Tibial nerve (tissue), 4 donors: ENCODE measurements around the gene A3GALT2. TPM values are rescaled to one million over a fixed set of nuclear protein-coding genes. Genes with fewer than 3 reads are reported as not detected.

ENCODE experiments used
- DNase-seq, 2 donors: peaks; one replicate each; pipeline ENCODE4 v3.0.0-alpha.2; 2019; ENCODE audit warnings: low spot score in 2 of 2
- H3K27ac ChIP-seq, 4 donors: fragments of 200-600 bp; sonication (generic) in 3 of 4; one replicate each; pipeline ENCODE4 v1.5.1; 2017 to 2019; ENCODE audit warnings: mild to moderate bottlenecking in 1 of 4
- H3K27me3 ChIP-seq, 2 donors: fragments of 200-600 bp; sonication (generic) in 1 of 2; one replicate each; pipeline versions ENCODE4 v1.5.1 to v1.6.0; 2017 to 2019
- H3K36me3 ChIP-seq, 3 donors: fragments of 200-600 bp; sonication (generic); one replicate each; pipeline ENCODE4 v1.5.1; 2018 to 2019
- H3K4me1 ChIP-seq, 4 donors: fragments of 200-600 bp; sonication (generic) in 3 of 4; one replicate each; pipeline ENCODE4 v1.5.1; 2017 to 2019
- H3K4me3 ChIP-seq, 4 donors: fragments of 200-600 bp; sonication (generic) in 3 of 4; one replicate each; pipeline ENCODE4 v1.5.1; 2017 to 2019; ENCODE audit warnings: mild to moderate bottlenecking in 1 of 4, moderate library complexity in 1 of 4
- H3K9me3 ChIP-seq, 4 donors: fragments of 200-600 bp; sonication (generic) in 3 of 4; one replicate each; pipeline ENCODE4 v1.5.1; 2017 to 2019
- CTCF ChIP-seq, 5 experiments: fragments of 200-600 bp in 3 of 5; fragments of 450-650 bp in 2 of 5; sonication (generic) in 3 of 5; IDR thresholded peaks; one replicate each; pipeline ENCODE4 v1.5.1; 2016 to 2019; ENCODE audit warnings: antibody characterized with exemption in 5 of 5, mild to moderate bottlenecking in 3 of 5, moderate library complexity in 2 of 5
- EP300 ChIP-seq, 2 donors: sonication (generic); formaldehyde crosslinking; IDR thresholded peaks; one replicate each; pipeline ENCODE4 v1.6.1; 2017; ENCODE audit warnings: antibody characterized with exemption in 2 of 2, mild to moderate bottlenecking in 1 of 2
- POLR2A ChIP-seq, 2 donors: fragments of 450-650 bp; IDR thresholded peaks; one replicate each; pipeline ENCODE4 v1.6.1; 2017; ENCODE audit warnings: antibody characterized with exemption in 2 of 2, mild to moderate bottlenecking in 2 of 2, moderate library complexity in 2 of 2
- WGBS, 2 donors: methylation state at CpG; one replicate each; pipeline ENCODE4 v1.1.5; 2018; 5-methylcytosine and 5-hydroxymethylcytosine counted together
- total RNA-seq, 4 donors: library from RNA; depleted of rRNA; stranded (reverse); fragments of >200 nt; gene quantifications; one replicate each; pipeline ENCODE4 v1.1.0, GENCODE V29; 2016

The A3GALT2 gene
- total RNA-seq, 4 donors from 2014 or later = 0.42 to 0.66 TPM; not detected in 2

DNA sequence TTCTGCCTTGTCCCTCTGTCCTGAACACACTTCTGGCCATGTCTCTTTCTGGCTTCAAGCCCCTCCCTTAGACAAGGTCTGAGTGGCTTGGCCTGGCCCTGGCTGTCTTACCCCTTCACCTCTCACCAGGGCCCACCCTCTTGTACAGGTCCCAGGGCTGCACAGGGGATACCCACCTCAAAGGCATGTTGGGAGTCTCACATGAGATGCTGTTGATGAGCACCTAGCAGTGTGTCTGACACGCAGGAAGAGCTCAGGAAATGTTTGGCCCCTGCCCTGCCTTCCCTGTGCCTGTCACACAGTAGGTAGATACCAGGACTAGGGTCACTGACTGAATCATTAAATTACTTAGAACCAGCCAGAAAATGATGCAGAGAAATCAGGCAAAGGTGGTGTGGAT, 48.0 kb downstream of the A3GALT2 start:
- Histone ChIP-seq H3K27me3 (no peaks in the 10 kb centered on the region), H3K4me1 (peaks cover 0 to 58% (median 17%) of the 10 kb centered on the region in 4 donors), H3K36me3 (peaks cover 0 to 41% (median 9%) of the 10 kb centered on the region in 3 donors), H3K9me3 (no peaks in the 10 kb centered on the region), H3K4me3 (no peak overlapping the region), H3K27ac (no peak overlapping the region)
- no peak for DNase-seq
- 92 to 100% methylated on average over 1 of the region's 1 CpG for WGBS, 2 donors
- TF ChIP-seq EP300 (IDR thresholded peaks at IDR 0.05) = no peak
- TF ChIP-seq POLR2A (IDR thresholded peaks at IDR 0.05) = no peak
- no peak for TF ChIP-seq CTCF (IDR thresholded peaks at IDR 0.05)

DNA sequence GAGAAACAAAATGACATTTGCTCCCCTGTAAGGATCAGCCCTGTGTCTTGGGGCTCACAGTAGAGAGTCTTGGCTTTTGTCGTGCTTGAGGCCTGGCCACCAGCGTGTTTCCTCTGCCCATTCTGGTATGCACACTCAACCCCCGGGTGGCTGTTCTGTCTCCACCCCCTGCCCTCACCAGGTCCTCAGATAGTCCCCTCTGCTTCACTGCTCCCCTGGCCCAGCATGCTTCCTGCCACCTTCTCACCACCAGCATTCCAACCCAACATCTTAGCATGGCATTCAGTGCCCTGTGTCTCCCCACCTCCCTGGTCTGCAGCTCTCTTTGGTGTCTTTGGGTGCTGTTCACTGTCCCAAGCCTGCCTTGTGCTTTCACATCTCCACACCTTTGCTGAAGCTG, 48.4 kb downstream of the A3GALT2 start:
- Histone ChIP-seq H3K9me3 (no peaks in the 10 kb centered on the region), H3K27ac (peak overlapping the region in 1 of 4 donors; percentile 32), H3K36me3 (peaks cover 0 to 37% (median 9%) of the 10 kb centered on the region in 3 donors), H3K4me3 (no peak overlapping the region), H3K4me1 (peaks cover 0 to 60% (median 17%) of the 10 kb centered on the region in 4 donors), H3K27me3 (no peaks in the 10 kb centered on the region)
- TF ChIP-seq EP300 (IDR thresholded peaks at IDR 0.05) = no peak
- no peak for TF ChIP-seq CTCF (IDR thresholded peaks at IDR 0.05)
- TF ChIP-seq POLR2A (IDR thresholded peaks at IDR 0.05) = no peak
- DNase-seq = no peak
- 41 to 46% methylated on average over 3 of the region's 3 CpGs for WGBS, 2 donors

DNA sequence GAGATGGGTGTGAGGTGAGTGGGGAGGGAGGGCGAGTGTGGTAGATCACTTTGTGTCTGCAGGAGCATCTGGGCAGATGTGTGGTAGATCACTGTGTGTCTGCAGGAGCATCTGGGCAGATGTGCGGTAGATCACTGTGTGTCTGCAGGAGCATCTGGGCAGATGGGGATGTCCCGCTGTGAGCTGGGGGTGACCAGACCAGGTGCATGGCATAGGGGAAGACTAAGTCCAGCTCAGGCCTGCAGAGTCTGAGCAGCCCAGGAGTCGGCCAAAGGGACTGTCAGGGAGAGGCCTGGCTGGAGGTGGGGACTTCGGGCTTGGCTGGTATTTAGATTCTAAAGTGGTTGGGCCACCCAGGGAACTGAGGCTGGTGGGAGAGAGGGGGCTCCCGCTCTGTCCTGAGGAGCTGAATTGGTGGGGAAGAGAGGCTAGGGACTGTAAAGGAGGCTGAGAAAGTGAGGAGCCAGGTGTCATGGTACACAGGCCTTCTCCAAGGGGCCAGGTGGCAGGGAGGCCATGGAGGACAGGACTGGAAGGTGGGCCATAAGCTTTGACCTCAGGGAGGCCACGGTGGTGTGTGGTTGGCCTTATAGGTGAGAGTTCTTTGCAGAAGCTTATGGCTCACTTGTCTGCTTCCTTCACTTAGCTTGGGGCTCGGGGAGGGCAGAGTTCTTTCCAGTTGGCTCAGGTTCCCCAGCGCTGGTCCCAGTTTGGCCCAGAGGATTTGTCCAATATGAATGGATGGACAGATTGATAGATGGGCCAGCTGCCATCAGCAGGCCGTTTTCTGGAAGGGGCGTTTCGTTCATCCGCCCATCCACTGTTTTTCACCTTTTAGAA, 49.0 kb downstream of the A3GALT2 start:
- H3K4me3 ChIP-seq = no peak overlapping the region
- TF ChIP-seq POLR2A (IDR thresholded peaks at IDR 0.05) (no peak), CTCF (IDR thresholded peaks at IDR 0.05) (no peak), EP300 (IDR thresholded peaks at IDR 0.05) (no peak)
- WGBS, 2 donors = 68 to 71% methylated on average over 13 of the region's 13 CpGs
- H3K9me3 ChIP-seq = no peaks in the 10 kb centered on the region
- H3K4me1 ChIP-seq = peaks cover 0 to 63% (median 17%) of the 10 kb centered on the region in 4 donors
- peak overlapping the region in 1 of 4 donors; percentile 32 for H3K27ac ChIP-seq
- peaks cover 0 to 30% (median 6%) of the 10 kb centered on the region in 3 donors for H3K36me3 ChIP-seq
- DNase-seq = no peak
- no peaks in the 10 kb centered on the region for H3K27me3 ChIP-seq

GRCh38 chr1:33270808-33271465, 50.0 kb downstream of the A3GALT2 start:
- no peak for DNase-seq
- Histone ChIP-seq H3K27me3 (no peaks in the 10 kb centered on the region), H3K27ac (peak overlapping the region in 2 of 4 donors; percentile 32 to 87), H3K36me3 (peaks cover 0 to 21% (median 0%) of the 10 kb centered on the region in 3 donors), H3K4me3 (no peak overlapping the region), H3K4me1 (peaks cover 0 to 73% (median 17%) of the 10 kb centered on the region in 4 donors), H3K9me3 (no peaks in the 10 kb centered on the region)
- WGBS, 2 donors = 74 to 79% methylated on average over 6 to 7 of the region's 7 CpGs
- TF ChIP-seq POLR2A (IDR thresholded peaks at IDR 0.05) (no peak), EP300 (IDR thresholded peaks at IDR 0.05) (no peak), CTCF (IDR thresholded peaks at IDR 0.05) (no peak)

- H3K27ac ChIP-seq = peak overlapping the region in 2 of 4 donors; percentile 32 to 87
- H3K27me3 ChIP-seq = no peaks in the 10 kb centered on the region
- H3K36me3 ChIP-seq = peaks cover 0 to 17% (median 0%) of the 10 kb centered on the region in 3 donors
- no peak for DNase-seq
- H3K4me3 ChIP-seq = no peak overlapping the region
- H3K9me3 ChIP-seq = no peaks in the 10 kb centered on the region
- peaks cover 0 to 78% (median 17%) of the 10 kb centered on the region in 4 donors for H3K4me1 ChIP-seq
- WGBS, 2 donors = 89 to 92% methylated on average over 5 of the region's 5 CpGs
- TF ChIP-seq EP300 (IDR thresholded peaks at IDR 0.05) (no peak), CTCF (IDR thresholded peaks at IDR 0.05) (no peak), POLR2A (IDR thresholded peaks at IDR 0.05) (no peak)
Observed at GRCh38 chr1:33270379-33270778, 50.5 kb downstream of the A3GALT2 start.
